GM12873 (cell line): ENCODE measurements around the gene CTCF.

Source experiments
- CTCF ChIP-seq: IDR thresholded peaks from 2 replicates; pipeline ENCODE4 v1.5.1; 2012; ENCODE audit warnings: low read depth, mild to moderate bottlenecking, moderate library complexity, low read length, control low read depth; ENCODE audit not compliant: insufficient read depth; ENCODE audit errors: missing control alignments

The CTCF gene

DNA sequence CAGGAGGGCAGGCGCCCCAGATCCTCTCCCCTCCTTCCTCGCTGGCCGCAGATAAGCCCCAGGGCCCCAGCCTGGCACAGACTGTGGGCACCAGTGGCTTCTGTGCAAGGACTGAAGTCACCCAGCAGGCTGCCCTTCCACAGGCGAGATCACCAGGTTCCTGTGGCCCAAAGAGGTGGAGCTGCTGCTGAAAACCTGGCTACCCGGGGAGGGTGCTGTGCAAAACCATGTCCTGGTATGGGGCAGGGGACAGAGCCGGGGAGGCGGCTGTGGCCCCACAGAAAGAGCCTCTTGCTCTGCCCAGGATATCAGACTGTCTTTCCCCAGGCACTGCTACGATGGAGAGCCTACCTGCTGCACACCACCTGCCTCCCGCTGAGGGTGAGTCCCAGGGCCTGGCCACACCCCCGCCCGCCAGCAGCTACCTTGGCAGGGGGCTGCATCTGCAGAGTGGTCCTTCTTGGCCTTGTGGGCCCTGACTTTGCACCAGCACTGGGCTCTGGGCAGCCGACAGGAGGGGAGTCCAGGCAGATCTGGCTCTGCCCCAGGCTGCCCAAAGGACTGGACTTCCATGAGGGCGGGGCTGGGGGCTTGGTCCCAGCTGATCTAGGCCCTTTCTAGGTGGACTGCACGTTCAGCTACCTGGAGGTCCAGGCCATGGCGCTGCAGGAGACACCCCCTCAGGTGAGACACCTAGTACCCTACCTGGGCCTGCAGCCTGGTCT lies 83.2 kb downstream of the CTCF start:
- TF ChIP-seq CTCF = no peak

- TF ChIP-seq CTCF = no peak
Observed at GRCh38 chr16:67647111-67647651, 84.9 kb downstream of the CTCF start.

- no peak for TF ChIP-seq CTCF
Observed at GRCh38 chr16:67647681-67648080, 85.4 kb downstream of the CTCF start.

DNA sequence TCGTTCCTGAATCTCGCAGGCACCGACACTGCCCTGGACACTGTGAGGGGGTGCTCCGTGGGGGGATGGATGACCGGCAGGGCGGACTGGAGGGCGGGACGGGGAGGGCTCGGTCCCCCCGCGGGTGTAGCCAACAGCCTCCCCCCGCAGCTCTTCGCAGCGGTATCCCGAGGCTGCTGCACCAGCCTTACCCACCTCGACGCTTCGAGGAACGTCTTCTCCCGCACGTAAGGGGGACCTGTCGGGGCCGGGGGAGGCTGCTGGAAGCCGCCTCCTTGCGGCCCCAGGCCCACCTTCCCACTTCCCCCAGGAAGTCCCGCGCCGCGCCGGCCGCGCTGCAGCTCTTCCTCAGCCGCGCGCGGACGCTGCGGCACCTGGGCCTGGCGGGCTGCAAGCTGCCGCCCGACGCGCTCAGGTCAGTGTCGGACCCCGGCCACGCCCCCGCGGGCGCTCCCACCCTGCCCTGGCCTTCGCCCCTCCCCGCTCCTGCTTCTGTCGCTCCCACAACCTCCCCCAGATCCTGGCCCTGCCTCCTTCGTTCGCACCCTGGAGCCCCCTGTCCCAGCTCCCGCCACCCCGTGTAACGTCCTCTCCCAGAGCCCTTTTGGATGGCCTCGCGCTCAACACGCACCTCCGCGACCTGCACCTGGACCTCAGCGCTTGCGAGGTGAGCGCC lies 85.9 kb downstream of the CTCF start:
- TF ChIP-seq CTCF = no peak

GRCh38 chr16:67648764-67649407 lies 86.6 kb downstream of the CTCF start:
- TF ChIP-seq CTCF = no peak

DNA sequence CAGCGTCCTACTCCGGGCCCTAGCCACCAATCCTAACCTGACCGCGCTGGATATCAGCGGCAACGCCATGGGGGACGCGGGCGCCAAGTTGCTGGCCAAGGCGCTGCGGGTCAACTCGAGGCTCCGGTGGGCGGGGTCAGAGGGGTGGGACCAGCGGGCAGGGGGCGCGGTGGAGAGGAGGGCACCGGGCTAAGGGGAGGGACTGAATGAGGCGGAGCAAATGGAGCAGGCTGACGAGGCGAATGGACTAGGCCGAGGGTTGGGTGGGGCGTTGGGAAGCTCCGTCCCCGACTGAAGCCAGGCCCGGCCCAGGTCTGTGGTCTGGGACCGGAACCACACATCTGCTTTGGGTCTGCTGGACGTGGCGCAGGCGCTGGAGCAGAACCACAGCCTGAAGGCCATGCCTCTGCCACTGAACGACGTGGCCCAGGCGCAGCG lies 87.2 kb downstream of the CTCF start:
- TF ChIP-seq CTCF = no peak

GRCh38 chr16:67650023-67650422 lies 87.7 kb downstream of the CTCF start:
- no peak for TF ChIP-seq CTCF
